ENCODE results near the gene TAS1R1. TPM values are rescaled to one million over a fixed set of nuclear protein-coding genes. Genes with fewer than 3 reads are reported as not detected.
"Not testable (repeated sequence)": the region's sequence is repeated elsewhere in the genome, so short reads cannot be mapped to it uniquely, and the experiment has no call there.

TAS1R1 gene
- total RNA-seq, 4 donors from 2014 or later: not detected

GRCh38 chr1:6554031-6554906 is 838 bp upstream of the TAS1R1 start, which contains the start of gene NOL9:
Gene NOL9, minus strand, starts transcription at chr1:6554513. Its CDS starts 11 bp downstream, at chr1:6554502.
- peaks cover 14 to 16% of the 10 kb centered on the region in 2 donors for H3K4me1 ChIP-seq
- intact Hi-C loops (cut with DNase I): loop anchor here (2.0 kb wide), 1 partner anchor 93 kb away; no protein-coding TSS in a partner anchor
- DNase-seq: peak; percentile 93
- TF ChIP-seq CTCF (IDR thresholded peaks at IDR 0.05) (peak; percentile 91 to 98 (median 96)), POLR2A (IDR thresholded peaks at IDR 0.05) (peak in 1 of 2 donors; percentile 64)
- H3K27ac ChIP-seq: peak within 1 kb of the TSS; percentile 29 to 76 (median 69)
- 6 to 7% methylated on average over 33 to 34 of the region's 87 CpGs for WGBS, 2 donors
- H3K9me3 ChIP-seq: no peaks in the 10 kb centered on the region
- peaks cover 5% of the 10 kb centered on the region in 2 donors for H3K36me3 ChIP-seq
- peak within 1 kb of the TSS; percentile 97 to 99 (median 98) for H3K4me3 ChIP-seq (replicated peaks in 1 of 3)
- H3K27me3 ChIP-seq: no peaks in the 10 kb centered on the region

GRCh38 chr1:6557597-6557996 is 2.5 kb downstream of the TAS1R1 start:
- H3K9me3 ChIP-seq: no peaks in the 10 kb centered on the region
- no peaks in the 10 kb centered on the region for H3K36me3 ChIP-seq
- intact Hi-C loops (cut with DNase I): no loop called here
- H3K27me3 ChIP-seq: no peaks in the 10 kb centered on the region
- DNase-seq: no peak
- no peak overlapping the region for H3K4me3 ChIP-seq (replicated peaks in 1 of 3)
- no peak overlapping the region for H3K27ac ChIP-seq
- H3K4me1 ChIP-seq: peaks cover 14% of the 10 kb centered on the region in 2 donors
- TF ChIP-seq POLR2A (IDR thresholded peaks at IDR 0.05) (no peak), CTCF (IDR thresholded peaks at IDR 0.05) (no peak)
- 38 to 67% methylated on average over 1 of the region's 1 CpG for WGBS, 2 donors

GRCh38 chr1:6559161-6559560 is 4.1 kb downstream of the TAS1R1 start:
- DNase-seq; H3K4me1 ChIP-seq; intact Hi-C loops (cut with DNase I); H3K4me3 ChIP-seq (replicated peaks in 1 of 3); H3K9me3 ChIP-seq; H3K36me3 ChIP-seq; H3K27me3 ChIP-seq; H3K27ac ChIP-seq: not testable (repeated sequence)
- WGBS, 2 donors: 89 to 94% methylated on average over 11 of the region's 11 CpGs

GRCh38 chr1:6560267-6560666 is 5.2 kb downstream of the TAS1R1 start:
- Histone ChIP-seq H3K4me3 (replicated peaks in 1 of 3) (no peak overlapping the region), H3K36me3 (no peaks in the 10 kb centered on the region), H3K27me3 (no peaks in the 10 kb centered on the region), H3K9me3 (no peaks in the 10 kb centered on the region), H3K27ac (no peak overlapping the region), H3K4me1 (no peaks in the 10 kb centered on the region)
- intact Hi-C loops (cut with DNase I): no loop called here
- no peak for DNase-seq
- WGBS, 2 donors: 85 to 86% methylated on average over 9 of the region's 9 CpGs
- no peak for TF ChIP-seq CTCF (IDR thresholded peaks at IDR 0.05)
- no peak for TF ChIP-seq POLR2A (IDR thresholded peaks at IDR 0.05)

- WGBS, 2 donors: 89 to 91% methylated on average over 11 of the region's 11 CpGs
- H3K27me3 ChIP-seq: no peaks in the 10 kb centered on the region
- DNase-seq: no peak
- no peaks in the 10 kb centered on the region for H3K9me3 ChIP-seq
- H3K4me3 ChIP-seq (replicated peaks in 1 of 3): no peak overlapping the region
- H3K27ac ChIP-seq: no peak overlapping the region
- no peaks in the 10 kb centered on the region for H3K36me3 ChIP-seq
- intact Hi-C loops (cut with DNase I): no loop called here
- TF ChIP-seq POLR2A (IDR thresholded peaks at IDR 0.05): no peak
- no peak for TF ChIP-seq CTCF (IDR thresholded peaks at IDR 0.05)
- no peaks in the 10 kb centered on the region for H3K4me1 ChIP-seq
These were observed 13.9 kb downstream of the TAS1R1 start for GRCh38 chr1:6569033-6569432.
